ENCODE data around the gene BRAF.
"Not testable (repeated sequence)": the region's sequence is repeated elsewhere in the genome, so short reads cannot be mapped to it uniquely, and the experiment has no call there.

Gene BRAF

GRCh38 chr7:140924821-140925421, at the start of gene BRAF:
BRAF (minus strand) TSS chr7:140924929; CDS start chr7:140924703, 226 bp downstream.
- peak; percentile 53 for DNase-seq

DNA sequence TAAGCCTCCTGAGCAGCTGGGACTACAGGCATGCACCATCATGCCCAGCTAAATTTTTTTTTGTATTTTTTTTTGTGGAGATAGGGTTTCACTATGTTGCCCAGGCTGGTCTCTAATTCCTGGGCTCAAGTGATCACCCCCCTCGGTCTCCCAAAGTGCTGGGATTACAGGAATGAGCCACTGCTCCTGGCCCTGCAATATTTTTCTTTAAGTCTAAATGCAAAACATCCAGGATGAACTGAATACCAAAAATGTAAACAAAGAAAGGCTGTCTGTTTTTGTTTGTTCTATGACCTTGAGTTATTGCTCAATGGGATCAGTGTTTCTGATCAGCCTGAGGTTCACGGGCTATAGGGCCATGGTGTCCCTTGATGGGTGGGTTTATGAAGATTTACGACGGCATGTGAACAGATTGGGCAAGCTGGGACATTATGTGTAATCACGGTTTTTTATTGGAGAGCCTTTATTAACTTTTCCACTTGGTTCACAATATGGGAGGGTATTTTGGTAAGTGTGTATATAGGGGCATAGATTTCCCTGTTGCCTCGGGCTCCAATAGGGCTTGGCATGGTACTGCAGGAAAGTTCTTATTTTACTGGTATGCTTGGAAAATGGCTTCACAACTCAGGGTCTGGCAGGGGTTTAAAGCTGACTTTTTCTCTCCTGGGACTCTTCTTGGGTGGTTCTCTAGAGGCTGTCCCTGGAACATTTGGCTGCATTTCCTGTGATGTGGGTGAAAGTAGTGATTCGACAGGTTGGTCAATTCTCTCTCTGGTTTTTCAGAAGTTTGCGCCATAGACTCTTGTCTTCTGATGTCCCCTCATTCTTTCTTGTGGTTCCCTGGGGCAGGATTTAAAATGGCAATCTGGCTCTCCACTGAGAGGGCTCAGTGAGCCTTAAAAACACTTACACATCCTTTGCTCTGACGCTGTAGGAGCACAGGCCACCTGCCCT, 48.4 kb upstream of the BRAF start:
- no peak for DNase-seq

DNA sequence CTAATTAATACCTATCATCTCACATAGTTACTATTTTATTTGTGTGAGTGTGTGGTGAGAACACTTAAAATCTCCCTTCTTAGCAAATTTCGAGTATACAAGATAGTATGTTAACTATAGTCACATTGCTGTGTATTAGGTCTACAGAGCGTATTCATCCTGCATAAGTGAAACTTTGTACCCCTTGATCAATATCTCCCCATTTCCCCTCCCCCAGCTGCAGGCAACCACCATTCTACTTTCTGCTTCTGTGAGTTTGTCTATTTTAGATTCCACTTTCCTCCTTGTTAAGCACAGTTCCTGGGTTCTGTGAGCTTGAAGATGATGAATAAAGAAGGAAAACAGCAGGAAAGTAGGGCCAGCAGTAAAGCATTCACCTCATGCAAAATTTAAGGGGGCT, 47.6 kb upstream of the BRAF start:
- DNase-seq: no peak

GRCh38 chr7:140967438-140967837, 42.7 kb upstream of the BRAF start:
- no peak for DNase-seq

- no peak for DNase-seq
Measured at GRCh38 chr7:140966561-140967233, 42.0 kb upstream of the BRAF start.

GRCh38 chr7:140961117-140961516, 36.4 kb upstream of the BRAF start:
- no peak for DNase-seq

GRCh38 chr7:140956997-140957396, 32.3 kb upstream of the BRAF start:
- not testable (repeated sequence) for DNase-seq

DNA sequence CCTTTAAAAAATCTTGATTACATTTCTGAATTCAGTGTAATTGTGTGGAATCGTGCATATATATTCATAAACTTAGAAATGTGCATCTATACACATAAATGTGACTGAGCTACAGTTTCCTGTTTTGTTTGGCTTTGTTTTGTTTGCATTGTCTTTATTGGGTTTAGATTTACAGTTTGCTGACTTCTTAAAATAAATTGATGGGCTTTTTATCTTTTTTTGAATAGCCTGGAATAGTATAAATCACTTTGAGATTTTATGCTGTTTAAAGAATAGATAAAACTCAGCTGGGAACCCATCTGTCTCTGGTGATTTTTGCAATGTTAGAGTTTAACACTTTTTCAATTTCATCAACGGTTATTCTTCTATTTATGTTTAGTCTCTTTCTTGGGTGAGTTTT, 21.2 kb upstream of the BRAF start:
- no peak for DNase-seq

- DNase-seq: not testable (repeated sequence)
Measured at GRCh38 chr7:140942242-140942641, 17.5 kb upstream of the BRAF start.

DNA sequence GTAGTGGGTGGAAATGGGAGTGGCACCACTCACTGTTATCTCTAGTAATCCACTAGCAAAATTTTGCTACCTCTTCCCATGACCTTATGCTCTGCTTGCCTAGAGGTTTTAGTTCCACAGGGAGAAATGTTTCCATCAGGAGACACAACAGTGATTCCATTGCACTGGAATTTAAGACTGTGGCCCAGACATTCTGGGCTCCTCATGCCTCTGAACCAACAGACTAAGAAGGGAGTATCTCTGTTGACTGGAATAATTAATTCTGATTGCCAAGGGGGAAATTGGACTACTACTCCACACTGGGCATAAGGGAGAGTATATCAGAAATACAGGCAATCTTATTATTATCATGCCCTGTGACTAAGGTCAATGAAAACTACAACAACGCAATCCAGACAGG, 16.2 kb upstream of the BRAF start:
- DNase-seq: no peak

DNA sequence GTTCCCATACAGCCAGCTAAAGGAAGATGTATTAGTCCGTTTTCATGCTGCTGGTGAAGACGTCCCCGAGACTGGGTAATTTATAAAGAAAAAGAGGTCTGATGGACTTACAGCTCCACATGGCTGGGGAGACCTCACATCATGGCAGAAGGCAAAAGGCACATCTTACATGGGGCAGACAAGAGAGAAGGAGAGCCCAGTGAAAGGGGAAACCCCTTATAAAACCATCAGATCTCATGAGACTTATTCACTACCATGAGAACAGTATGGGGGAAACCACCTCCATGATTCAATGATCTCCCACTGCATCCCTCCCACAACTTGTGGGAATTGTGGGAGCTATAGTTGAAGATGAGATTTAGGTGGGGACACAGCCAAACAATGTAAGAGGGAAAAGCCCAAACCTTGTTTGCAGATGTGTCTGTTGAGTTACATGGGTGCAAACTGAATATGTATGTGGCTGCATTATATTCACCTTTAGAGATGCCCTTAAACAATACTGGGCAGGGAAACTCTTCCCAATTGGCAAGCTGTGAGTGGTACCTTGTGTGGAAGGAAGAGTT, 13.1 kb upstream of the BRAF start:
- no peak for DNase-seq

DNA sequence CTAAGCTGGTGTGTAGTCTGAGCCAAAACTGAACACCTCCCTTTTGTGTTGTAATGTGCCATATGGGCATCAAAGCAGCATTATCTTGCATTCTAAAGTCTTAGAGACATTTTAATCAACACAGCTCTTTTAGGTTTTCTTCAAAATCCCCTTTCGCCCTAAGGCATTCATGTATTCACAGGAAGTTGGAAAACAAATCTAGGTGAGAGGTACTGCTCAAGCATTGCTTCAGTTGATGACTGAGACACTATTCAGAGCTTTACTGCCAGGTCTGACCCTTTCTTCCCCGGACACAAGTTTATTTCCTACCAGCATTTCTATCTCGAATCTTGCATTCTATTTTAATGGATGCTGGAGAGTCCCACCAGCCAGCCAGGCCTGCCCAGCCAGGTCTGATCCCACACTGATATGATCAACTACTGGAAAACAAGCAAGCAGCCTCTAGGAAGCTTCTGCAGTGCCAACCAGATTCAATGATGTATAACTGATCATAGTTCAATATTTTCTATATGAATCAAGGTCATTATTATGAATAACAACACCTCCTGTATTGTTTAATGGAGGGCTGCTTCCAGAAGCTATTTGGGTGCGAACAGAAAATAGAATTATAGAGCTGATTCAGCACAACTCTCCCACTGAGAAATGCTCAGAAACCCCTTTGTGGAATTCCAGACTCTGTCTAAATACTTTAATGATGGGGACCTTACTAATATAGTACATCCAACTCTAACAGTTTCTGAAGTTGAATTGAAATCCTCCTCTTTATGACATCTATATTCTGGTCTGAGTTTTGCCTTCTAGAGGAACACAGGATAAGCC, 4.0 kb upstream of the BRAF start:
- DNase-seq: no peak

DNA sequence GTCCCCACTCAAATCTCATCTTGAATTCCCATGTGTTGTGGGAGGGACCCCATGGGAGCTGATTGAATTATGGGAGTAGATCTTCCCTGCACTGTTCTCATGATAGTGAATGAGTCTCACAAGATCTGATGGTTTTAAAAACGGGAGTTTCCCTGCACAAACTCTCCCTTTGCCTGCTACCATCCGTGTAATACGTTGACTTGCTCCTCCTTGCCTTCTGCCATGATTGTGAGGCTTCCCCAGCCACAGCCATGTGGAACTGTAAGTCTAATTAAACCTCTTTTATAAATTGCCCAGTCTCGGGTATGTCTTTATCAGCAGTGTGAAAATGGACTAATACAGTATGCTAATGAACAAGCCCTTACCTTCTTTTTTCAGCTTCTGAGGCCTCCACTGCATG, 3.2 kb upstream of the BRAF start:
- not testable (repeated sequence) for DNase-seq

DNA sequence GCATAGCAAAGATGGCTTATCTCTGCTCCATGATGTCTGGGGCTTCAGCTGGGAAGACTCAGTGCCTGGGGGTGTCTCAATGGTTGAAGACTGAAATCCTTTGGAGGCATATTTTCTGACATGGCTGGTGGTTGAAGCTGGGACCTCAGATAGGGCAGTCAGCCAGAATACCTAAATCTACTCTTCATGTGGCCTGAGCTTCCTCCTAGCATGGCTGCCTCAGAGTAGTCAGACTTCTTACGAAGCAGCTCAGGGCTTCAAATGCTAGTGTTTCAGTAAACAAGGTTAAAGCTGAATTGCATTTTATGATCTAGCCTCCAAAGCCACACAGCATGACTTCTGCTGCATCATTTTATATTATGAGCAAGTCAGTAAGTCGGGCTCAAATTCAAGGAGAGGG, 2.6 kb upstream of the BRAF start:
- no peak for DNase-seq

GRCh38 chr7:140926021-140926817, 1.5 kb upstream of the BRAF start:
- DNase-seq: no peak

GRCh38 chr7:140924019-140924820, 509 bp downstream of the BRAF start:
- peak; percentile 20 for DNase-seq

- DNase-seq: no peak
Measured at GRCh38 chr7:140923358-140924006, 1.2 kb downstream of the BRAF start.

GRCh38 chr7:140922741-140923345, 1.9 kb downstream of the BRAF start:
- no peak for DNase-seq

- DNase-seq: no peak
Measured at GRCh38 chr7:140920745-140921144, 4.0 kb downstream of the BRAF start.

- DNase-seq: no peak
Measured at GRCh38 chr7:140918236-140918635, 6.5 kb downstream of the BRAF start.
